H1 (cell line): Measurements from ENCODE around the gene GSG1L. TPM values are rescaled to one million over a fixed set of nuclear protein-coding genes. Genes with fewer than 3 reads are reported as not detected.

Experiments
- CBX5 ChIP-seq: fragments of 300-800, 300-1000 bp; sonication (generic); IDR thresholded peaks from 2 replicates; pipeline ENCODE4 v1.7.1; 2016; ENCODE audit warnings: antibody characterized with exemption, low read length, low read depth
- CBX8 ChIP-seq: fragments of 300-800, 300-1000 bp; sonication (generic); IDR thresholded peaks from 2 replicates; pipeline ENCODE4 v1.7.1; 2016; ENCODE audit warnings: low read depth, low read length, borderline replicate concordance
- JUN ChIP-seq: IDR thresholded peaks from 2 replicates; pipeline ENCODE4 v1.6.1; 2011; ENCODE audit warnings: low read depth, mild to moderate bottlenecking, improper control_type of control experiment, low read length
- KDM5A ChIP-seq: fragments of 200-600 bp; IDR thresholded peaks from 2 replicates; pipeline ENCODE4 v1.7.1; 2012; ENCODE audit warnings: mild to moderate bottlenecking, low read length, inconsistent platforms, mixed read lengths
- PHF8 ChIP-seq: fragments of 200-600 bp; sonication (generic); conservative IDR thresholded peaks from 2 replicates; pipeline ENCODE4 v1.7.1; 2012; ENCODE audit warnings: low read depth, mild to moderate bottlenecking, inconsistent platforms, low read length, moderate library complexity
- RNF2 ChIP-seq: fragments of 200-900, 300-1000 bp; sonication (generic); IDR thresholded peaks from 2 replicates; pipeline ENCODE4 v1.7.1; 2016; ENCODE audit warnings: borderline replicate concordance, low read depth, mild to moderate bottlenecking, antibody characterized with exemption, low read length; ENCODE audit not compliant: poor library complexity, severe bottlenecking; ENCODE audit errors: missing control alignments
- SIN3A ChIP-seq, 2 experiments: IDR thresholded peaks in 1 of 2; conservative IDR thresholded peaks in 1 of 2; 2 replicates each; pipeline ENCODE4 v1.6.1; 2011 to 2012; ENCODE audit warnings: low read length in 2 of 2, improper control_type of control experiment in 1 of 2, low read depth in 1 of 2, mild to moderate bottlenecking in 1 of 2
- ZNF274 ChIP-seq: IDR thresholded peaks from 2 replicates; pipeline ENCODE4 v1.7.0; 2012; ENCODE audit warnings: low read length, borderline replicate concordance; ENCODE audit errors: extremely low read depth
- polyA plus RNA-seq, 7 experiments: library from polyadenylated mRNA; depleted of rRNA in 3 of 7; stranded (reverse) in 5 of 7; unstranded in 2 of 7; fragments of >200 nt in 5 of 7; fragments of 200-250 nt in 2 of 7; gene quantifications; 1 replicate in 5 of 7; 2 replicates in 1 of 7; 4 replicates in 1 of 7; pipeline versions ENCODE4 v1.2.1 to v1.2.3, GENCODE V29; 2011 to 2013; ENCODE audit warnings: missing spikeins in 2 of 7, mixed read lengths in 2 of 7
- total RNA-seq: library from RNA; stranded (reverse); fragmentation: NEBNext Ultra II Directional; extraction: Animal tissue kit (Norgen Biotek cat#: 25700); gene quantifications from 2 replicates; pipeline ENCODE4 v1.2.1, GENCODE V29; 2021

GSG1L gene
- total and polyA plus RNA-seq, 2 of the 8 experiments (the other 6 are each of a cell fraction or from before 2014, with no cell fraction given), result 0.71 to 1.1 TPM

GRCh38 chr16:27802664-27803439 lies 260.7 kb downstream of the GSG1L start (continued):
- TF ChIP-seq CBX8 (no peak), KDM5A (no peak), RNF2 (no peak), PHF8 (no peak), CBX5 (no peak), SIN3A (conservative IDR thresholded peaks at IDR 0.05 in 1 of 2, IDR thresholded peaks at IDR 0.05 in 1 of 2; ENCODE audit: low read depth in 1 of 2, low read length in 2 of 2) (no peak), JUN (no peak), ZNF274 (no peak)
